SK-N-SH (cell line): ENCODE data around the gene CDK4. TPM values are rescaled to one million over a fixed set of nuclear protein-coding genes. Genes with fewer than 3 reads are reported as not detected.
A peak's percentile ranks its signal among the peaks of the same experiment; 100 is the strongest.

Experiments used
- CTCF ChIA-PET: fragments of 300-600, 350-600 bp; formaldehyde crosslinking; extraction: SDS; loops from one replicate; lab custom pipeline; 2021; lab: Yijun Ruan, JAX
- POLR2A ChIA-PET: fragments of 350-600 bp; sonication (Branson Sonifier 250); formaldehyde crosslinking; extraction: SDS; loops from one replicate; lab custom pipeline; 2020; ENCODE audit warnings: antibody characterized with exemption, inconsistent platforms; lab: Yijun Ruan, JAX
- DNase-seq: peaks from one replicate; pipeline ENCODE4 v3.0.0; 2012
- H2AFZ ChIP-seq: fragments of 200-600 bp; sonication (generic); 2 replicates; pipeline ENCODE4 v1.8.1; 2016; ENCODE audit warnings: antibody characterized with exemption, mild to moderate bottlenecking, low read depth
- H3F3A ChIP-seq: fragments of 200-600 bp; sonication (generic); replicated peaks from 2 replicates; pipeline ENCODE3; 2016; ENCODE audit warnings: antibody characterized with exemption, mild to moderate bottlenecking; ENCODE audit not compliant: insufficient read depth
- H3K27ac ChIP-seq, 2 experiments: fragments of 200-500 bp in 1 of 2; fragments of 200-600 bp in 1 of 2; sonication (Bioruptor generic) in 1 of 2; sonication (generic), shearing (Covaris generic) in 1 of 2; 2 replicates each; pipeline versions ENCODE4 v1.5.1 to v1.6.1; 2014 to 2016; ENCODE audit warnings: low read depth in 2 of 2, inconsistent platforms in 1 of 2, low read length in 1 of 2, mild to moderate bottlenecking in 1 of 2, mixed read lengths in 1 of 2
- H3K27me3 ChIP-seq: fragments of 200-600 bp; sonication (generic), shearing (Covaris generic); 2 replicates; pipeline ENCODE4 v1.6.1; 2016; ENCODE audit warnings: mixed run types; ENCODE audit not compliant: insufficient read depth
- H3K36me3 ChIP-seq, 2 experiments: fragments of 200-500 bp in 1 of 2; fragments of 200-600 bp in 1 of 2; sonication (Bioruptor generic) in 1 of 2; sonication (generic) in 1 of 2; replicated peaks in 1 of 2; 2 replicates each; pipeline versions ENCODE3 to v1.5.1; 2014 to 2016; ENCODE audit warnings: low read length in 1 of 2, mild to moderate bottlenecking in 1 of 2; ENCODE audit not compliant: insufficient read depth in 2 of 2, control insufficient read depth in 1 of 2
- H3K4me1 ChIP-seq, 2 experiments: fragments of 200-500 bp in 1 of 2; fragments of 200-600 bp in 1 of 2; sonication (Bioruptor generic) in 1 of 2; sonication (generic), shearing (Covaris generic) in 1 of 2; 2 replicates each; pipeline versions ENCODE4 v1.5.1 to v1.6.1; 2014 to 2016; ENCODE audit warnings: low read depth in 1 of 2, low read length in 1 of 2, mixed run types in 1 of 2; ENCODE audit not compliant: insufficient read depth in 2 of 2, control insufficient read depth in 1 of 2
- H3K4me2 ChIP-seq: fragments of 200-600 bp; sonication (generic), shearing (Covaris generic); 2 replicates; pipeline ENCODE4 v1.6.1; 2017; ENCODE audit warnings: mixed run types
- H3K4me3 ChIP-seq, 2 experiments: fragments of 200-500 bp in 1 of 2; fragments of 200-600 bp in 1 of 2; sonication (Bioruptor generic) in 1 of 2; sonication (generic), shearing (Covaris generic) in 1 of 2; 2 replicates each; pipeline versions ENCODE4 v1.5.1 to v1.8.1; 2014 to 2016; ENCODE audit warnings: low read depth in 2 of 2, inconsistent platforms in 1 of 2, low read length in 1 of 2, mild to moderate bottlenecking in 1 of 2, mixed read lengths in 1 of 2, moderate library complexity in 1 of 2
- H3K79me2 ChIP-seq: fragments of 200-600 bp; sonication (generic); 2 replicates; pipeline ENCODE4 v1.8.1; 2017; ENCODE audit warnings: mild to moderate bottlenecking; ENCODE audit not compliant: insufficient read depth
- H3K9ac ChIP-seq: fragments of 200-600 bp; sonication (generic); 2 replicates; pipeline ENCODE4 v1.6.1; 2017; ENCODE audit warnings: mixed run types
- H3K9me2 ChIP-seq: fragments of 200-600 bp; sonication (generic); 2 replicates; pipeline ENCODE4 v1.6.1; 2017; ENCODE audit warnings: mixed run types
- H3K9me3 ChIP-seq: fragments of 200-600 bp; sonication (generic); 2 replicates; pipeline ENCODE4 v1.6.1; 2017; ENCODE audit warnings: mixed run types, mild to moderate bottlenecking, moderate library complexity
- H4K20me1 ChIP-seq: fragments of 200-600 bp; sonication (generic); 2 replicates; pipeline ENCODE4 v1.6.1; 2017; ENCODE audit warnings: mild to moderate bottlenecking, mixed run types; ENCODE audit not compliant: insufficient read depth
- EZH2phosphoT487 ChIP-seq: fragments of 200-600 bp; sonication (generic); IDR thresholded peaks from 2 replicates; pipeline ENCODE4 v1.6.1; 2017; ENCODE audit warnings: low read depth, mixed run types, mild to moderate bottlenecking, antibody characterized with exemption, moderate library complexity, borderline replicate concordance
- GABPA ChIP-seq: IDR thresholded peaks from 2 replicates; pipeline ENCODE4 v1.4.0; 2012; ENCODE audit warnings: low read depth, mild to moderate bottlenecking
- GATA2 ChIP-seq: sonication (generic); formaldehyde crosslinking; IDR thresholded peaks from 2 replicates; pipeline ENCODE4 v1.5.0; 2020; ENCODE audit warnings: mild to moderate bottlenecking, missing genetic modification reagents
- SMC3 ChIP-seq: IDR thresholded peaks from 2 replicates; pipeline ENCODE4 v1.6.1; 2012; ENCODE audit warnings: low read depth, low read length, improper control_type of control experiment
- WGBS: methylation state at CpG from one replicate; pipeline ENCODE4 v1.1.6; 2017; ENCODE audit warnings: low lambda C conversion rate; 5-methylcytosine and 5-hydroxymethylcytosine counted together
- polyA plus RNA-seq, 3 experiments: library from polyadenylated mRNA; depleted of rRNA; stranded (reverse); fragments of >200 nt; gene quantifications; 2 replicates each; pipeline ENCODE4 v1.2.3, GENCODE V29; 2012
- TF ChIP-seq, protein P1 (sequence below): IDR thresholded peaks from 2 replicates; pipeline ENCODE4; 2012
- TF ChIP-seq, protein P2 (sequence below): fragments of 150-350 bp; IDR thresholded peaks from 2 replicates; pipeline ENCODE4 v1.6.1; 2017; ENCODE audit warnings: antibody characterized with exemption, low read length, low read depth, borderline replicate concordance

CDK4 gene
- polyA plus RNA-seq, 1 of the 3 experiments (the other 2 are of a cell fraction): 324 TPM

DNA sequence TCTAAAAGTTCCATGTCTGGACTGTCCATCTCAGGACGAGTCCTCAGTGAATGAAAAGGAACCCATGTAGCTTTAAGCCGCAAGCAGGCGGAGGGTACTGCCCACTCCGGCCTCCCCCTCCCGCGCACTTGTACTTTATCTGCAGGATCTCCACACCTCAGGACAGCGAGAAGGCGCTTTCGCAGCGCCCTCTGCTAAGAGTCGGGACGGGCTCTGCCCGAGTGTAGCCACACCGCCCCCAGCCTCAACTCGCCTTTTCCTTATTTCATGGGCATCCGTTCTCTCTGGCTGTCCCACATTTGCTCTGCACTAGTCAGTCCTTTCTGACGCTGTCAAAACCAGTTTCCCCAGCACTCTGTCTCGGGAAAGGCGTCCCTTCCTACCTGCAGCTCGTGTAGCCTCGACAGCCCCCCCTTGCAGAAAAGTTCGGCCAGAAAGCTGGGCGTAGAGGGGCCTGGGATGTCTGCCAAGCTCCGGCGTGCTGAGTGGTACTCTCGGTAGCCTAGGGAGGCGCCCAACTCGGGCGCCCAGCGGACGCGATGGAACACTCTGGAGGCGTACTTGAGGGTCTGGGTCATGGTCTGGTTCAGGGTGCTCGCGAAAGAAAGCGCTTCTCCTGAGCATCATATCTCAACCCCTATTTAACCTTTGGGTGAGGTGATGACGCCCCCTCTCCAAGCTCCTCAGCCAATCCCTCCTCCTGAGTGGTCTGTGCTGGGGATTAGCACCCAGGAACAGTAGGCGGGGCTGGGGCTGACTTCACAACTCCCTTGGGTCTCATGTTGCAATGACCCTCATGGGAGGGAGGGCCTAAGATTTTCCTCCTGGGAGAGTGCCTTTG lies 14.6 kb upstream of the CDK4 start, which contains the start of gene CYP27B1:
Gene CYP27B1 (minus strand): TSS at position 615 of the 841 bp plus-strand sequence. CDS start 37 bp downstream, at position 578.
- peak within 1 kb of the TSS in 1 of 2 experiments; percentile 21; a peak in 1 of 4 replicates for H3K4me3 ChIP-seq
- WGBS: 40% methylated on average over 31 of the region's 38 CpGs
- 0 out of 2 replicates have a peak, but pooled peaks cover 11% of the 10 kb centered on the region for H3K79me2 ChIP-seq
- peaks cover 5 to 19% of the 10 kb centered on the region in 2 experiments for H3K36me3 ChIP-seq
- H3K4me2 ChIP-seq: no peak within 1 kb of the TSS
- H4K20me1 ChIP-seq: no peaks in the 10 kb centered on the region
- peaks cover 3% of the 10 kb centered on the region for H3F3A ChIP-seq
- H3K27me3 ChIP-seq: no peaks in the 10 kb centered on the region; the same call in 1 of the 2 replicates
- TF ChIP-seq GABPA (no peak), SMC3 (no peak), EZH2phosphoT487 (no peak), GATA2 (peak; percentile 36; the same call in 1 of the 2 replicates)
- TF ChIP-seq, protein P1, sequence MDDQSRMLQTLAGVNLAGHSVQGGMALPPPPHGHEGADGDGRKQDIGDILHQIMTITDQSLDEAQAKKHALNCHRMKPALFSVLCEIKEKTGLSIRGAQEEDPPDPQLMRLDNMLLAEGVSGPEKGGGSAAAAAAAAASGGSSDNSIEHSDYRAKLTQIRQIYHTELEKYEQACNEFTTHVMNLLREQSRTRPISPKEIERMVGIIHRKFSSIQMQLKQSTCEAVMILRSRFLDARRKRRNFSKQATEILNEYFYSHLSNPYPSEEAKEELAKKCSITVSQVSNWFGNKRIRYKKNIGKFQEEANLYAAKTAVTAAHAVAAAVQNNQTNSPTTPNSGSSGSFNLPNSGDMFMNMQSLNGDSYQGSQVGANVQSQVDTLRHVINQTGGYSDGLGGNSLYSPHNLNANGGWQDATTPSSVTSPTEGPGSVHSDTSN: no peak
- POLR2A ChIA-PET: interaction anchor here (0.6 to 2.0 kb wide), 3 partner anchors 10 to 1059 kb away, joined by 3 to 9 read pairs (median 5); partner anchors contain the start of gene TSPAN31
- H3K9me2 ChIP-seq: no peaks in the 10 kb centered on the region
- CTCF ChIA-PET: interaction anchor here (0.6 to 3.1 kb wide), 14 partner anchors 10 to 232 kb away, joined by 3 to 27 read pairs (median 3); partner anchors contain the start of genes B4GALNT1 and TSFM
- peak; percentile 52 for DNase-seq
- peaks cover 3 to 33% of the 10 kb centered on the region in 2 experiments; a peak in 1 of 4 replicates for H3K4me1 ChIP-seq
- no peak within 1 kb of the TSS for H3K9ac ChIP-seq
- no peak within 1 kb of the TSS for H3K27ac ChIP-seq
- H2AFZ ChIP-seq: no peak within 1 kb of the TSS
- H3K9me3 ChIP-seq: no peaks in the 10 kb centered on the region

GRCh38 chr12:57765698-57766463 lies 13.8 kb upstream of the CDK4 start:
- no peak overlapping the region for H3K27ac ChIP-seq
- H4K20me1 ChIP-seq: no peaks in the 10 kb centered on the region
- no peaks in the 10 kb centered on the region for H3K9me3 ChIP-seq
- peaks cover 5 to 19% of the 10 kb centered on the region in 2 experiments for H3K36me3 ChIP-seq
- 0 out of 2 replicates have a peak, but pooled peaks cover 9% of the 10 kb centered on the region for H3K79me2 ChIP-seq
- ChIA-PET CTCF (interaction anchor here (0.6 to 3.1 kb wide), 14 partner anchors 9 to 232 kb away, joined by 3 to 27 read pairs (median 3); partner anchors contain the start of genes B4GALNT1, MARCHF9 and TSFM), POLR2A (interaction anchor here (1.4 to 2.0 kb wide), 2 partner anchors 9 to 21 kb away, joined by 5 to 9 read pairs; partner anchors contain the start of gene TSPAN31)
- H3K27me3 ChIP-seq: no peaks in the 10 kb centered on the region; the same call in 1 of the 2 replicates
- no peaks in the 10 kb centered on the region for H3K9me2 ChIP-seq
- H3K4me3 ChIP-seq: peak overlapping the region in 1 of 2 experiments; percentile 21; a peak in 1 of 4 replicates
- H3K9ac ChIP-seq: no peak overlapping the region
- peak; percentile 46 for DNase-seq
- H2AFZ ChIP-seq: no peak overlapping the region; the same call in 1 of the 2 replicates
- peaks cover 2 to 28% of the 10 kb centered on the region in 2 experiments; a peak in 1 of 4 replicates for H3K4me1 ChIP-seq
- 22% methylated on average over 19 of the region's 40 CpGs for WGBS
- H3K4me2 ChIP-seq: no peak overlapping the region
- peaks cover 3% of the 10 kb centered on the region for H3F3A ChIP-seq
- TF ChIP-seq, protein P2, sequence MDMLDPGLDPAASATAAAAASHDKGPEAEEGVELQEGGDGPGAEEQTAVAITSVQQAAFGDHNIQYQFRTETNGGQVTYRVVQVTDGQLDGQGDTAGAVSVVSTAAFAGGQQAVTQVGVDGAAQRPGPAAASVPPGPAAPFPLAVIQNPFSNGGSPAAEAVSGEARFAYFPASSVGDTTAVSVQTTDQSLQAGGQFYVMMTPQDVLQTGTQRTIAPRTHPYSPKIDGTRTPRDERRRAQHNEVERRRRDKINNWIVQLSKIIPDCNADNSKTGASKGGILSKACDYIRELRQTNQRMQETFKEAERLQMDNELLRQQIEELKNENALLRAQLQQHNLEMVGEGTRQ: no peak
